GM18870 (cell line): ENCODE results near the gene C1QL4.
"Not testable (repeated sequence)": the region's sequence is repeated elsewhere in the genome, so short reads cannot be mapped to it uniquely, and the experiment has no call there.

Source experiments
- ATAC-seq: cut with Tn5 transposase; IDR thresholded peaks from one replicate; pipeline ENCODE4 v1.9.1; 2021; ENCODE audit warnings: moderate library complexity; ENCODE audit not compliant: unreplicated experiment

The C1QL4 gene

GRCh38 chr12:49334681-49335080 is 2.3 kb downstream of the C1QL4 start:
- ATAC-seq = no peak

GRCh38 chr12:49334226-49334625 is 2.8 kb downstream of the C1QL4 start:
- no peak for ATAC-seq

- not testable (repeated sequence) for ATAC-seq
Measured at GRCh38 chr12:49333778-49334177, 3.2 kb downstream of the C1QL4 start.

- ATAC-seq = no peak
Measured at GRCh38 chr12:49332891-49333371, 4.1 kb downstream of the C1QL4 start.

GRCh38 chr12:49332441-49332861 is 4.5 kb downstream of the C1QL4 start:
- no peak for ATAC-seq

- ATAC-seq = no peak
Measured at GRCh38 chr12:49331380-49332222, 5.4 kb downstream of the C1QL4 start.

- no peak for ATAC-seq
Measured at GRCh38 chr12:49330631-49331379, 6.2 kb downstream of the C1QL4 start.

GRCh38 chr12:49330032-49330619 is 6.9 kb downstream of the C1QL4 start:
- no peak for ATAC-seq

GRCh38 chr12:49328816-49329215 is 8.2 kb downstream of the C1QL4 start:
- no peak for ATAC-seq

- ATAC-seq = no peak
Measured at GRCh38 chr12:49327887-49328286, 9.1 kb downstream of the C1QL4 start.

- ATAC-seq = no peak
Measured at GRCh38 chr12:49327368-49327767, 9.6 kb downstream of the C1QL4 start.

- no peak for ATAC-seq
Measured at GRCh38 chr12:49325606-49326005, 11.4 kb downstream of the C1QL4 start.

GRCh38 chr12:49323524-49324097 is 13.4 kb downstream of the C1QL4 start:
- no peak for ATAC-seq

- ATAC-seq = peak; percentile 94
Measured at GRCh38 chr12:49322708-49323523, 14.1 kb downstream of the C1QL4 start, which contains the start of gene TROAP. TROAP (plus strand) TSS chr12:49323255; CDS start chr12:49323609, 354 bp downstream.

GRCh38 chr12:49322367-49322707 is 14.7 kb downstream of the C1QL4 start:
- ATAC-seq = no peak

GRCh38 chr12:49320411-49321103 is 16.4 kb downstream of the C1QL4 start:
- ATAC-seq = not testable (repeated sequence)

- ATAC-seq = not testable (repeated sequence)
Measured at GRCh38 chr12:49317118-49317517, 19.9 kb downstream of the C1QL4 start.

GRCh38 chr12:49314811-49315210 is 22.2 kb downstream of the C1QL4 start:
- ATAC-seq = no peak

GRCh38 chr12:49310451-49311000 is 26.5 kb downstream of the C1QL4 start:
- ATAC-seq = not testable (repeated sequence)
